ENCODE results near the gene PPARG.

PPARG gene

GRCh38 chr3:12462159-12462947, 173.5 kb downstream of the PPARG start:
- H3K27me3 ChIP-seq (replicated peaks; ENCODE audit: insufficient read depth, low read length), result no peaks in the 10 kb centered on the region
- no peak overlapping the region for H3K9ac ChIP-seq (ENCODE audit: low read length)
- DNase-seq, result no peak
- no peaks in the 10 kb centered on the region for H3K36me3 ChIP-seq (replicated peaks; ENCODE audit: insufficient read depth, low read length)
- no peak overlapping the region for H3K4me3 ChIP-seq (ENCODE audit: low read length)
- H2AFZ ChIP-seq (ENCODE audit: low read length), result no peak overlapping the region
- TF ChIP-seq EZH2phosphoT487 (IDR thresholded peaks at IDR 0.05; ENCODE audit: low read length) (no peak), EZH2 (optimal IDR thresholded peaks at IDR 0.05; ENCODE audit: low read depth, low read length) (no peak), CTCF (IDR thresholded peaks at IDR 0.05; ENCODE audit: low read length) (no peak)
- no peaks in the 10 kb centered on the region for H3K79me2 ChIP-seq (ENCODE audit: low read length)
- no peaks in the 10 kb centered on the region for H3K9me3 ChIP-seq (replicated peaks; ENCODE audit: insufficient read depth, low read length)
- no peaks in the 10 kb centered on the region for H3F3A ChIP-seq (ENCODE audit: insufficient read depth, low read length)
- no peaks in the 10 kb centered on the region for H3K9me2 ChIP-seq (replicated peaks; ENCODE audit: insufficient read depth, low read length)
- no peaks in the 10 kb centered on the region for H3K4me1 ChIP-seq (ENCODE audit: low read length)
- H4K20me1 ChIP-seq (ENCODE audit: insufficient read depth, low read length), result no peaks in the 10 kb centered on the region
- no peak overlapping the region for H3K27ac ChIP-seq (ENCODE audit: low read length)
- H3K4me2 ChIP-seq (ENCODE audit: low read depth, low read length), result no peak overlapping the region

- Histone ChIP-seq H3K79me2 (ENCODE audit: low read length) (no peaks in the 10 kb centered on the region), H3K9me2 (replicated peaks; ENCODE audit: insufficient read depth, low read length) (no peaks in the 10 kb centered on the region), H3K4me2 (ENCODE audit: low read depth, low read length) (no peak overlapping the region), H3K4me1 (ENCODE audit: low read length) (no peaks in the 10 kb centered on the region), H4K20me1 (ENCODE audit: insufficient read depth, low read length) (no peaks in the 10 kb centered on the region), H3K27ac (ENCODE audit: low read length) (no peak overlapping the region), H3F3A (ENCODE audit: insufficient read depth, low read length) (no peaks in the 10 kb centered on the region), H3K27me3 (replicated peaks; ENCODE audit: insufficient read depth, low read length) (no peaks in the 10 kb centered on the region), H3K36me3 (replicated peaks; ENCODE audit: insufficient read depth, low read length) (no peaks in the 10 kb centered on the region), H3K9me3 (replicated peaks; ENCODE audit: insufficient read depth, low read length) (no peaks in the 10 kb centered on the region), H3K4me3 (ENCODE audit: low read length) (no peak overlapping the region), H3K9ac (ENCODE audit: low read length) (no peak overlapping the region), H2AFZ (ENCODE audit: low read length) (no peak overlapping the region)
- DNase-seq, result no peak
- TF ChIP-seq CTCF (IDR thresholded peaks at IDR 0.05; ENCODE audit: low read length) (no peak), EZH2 (optimal IDR thresholded peaks at IDR 0.05; ENCODE audit: low read depth, low read length) (no peak), EZH2phosphoT487 (IDR thresholded peaks at IDR 0.05; ENCODE audit: low read length) (no peak)
Measured at GRCh38 chr3:12463686-12464085, 174.8 kb downstream of the PPARG start.

GRCh38 chr3:12464181-12464580, 175.3 kb downstream of the PPARG start:
- H3F3A ChIP-seq (ENCODE audit: insufficient read depth, low read length), result no peaks in the 10 kb centered on the region
- H3K9me3 ChIP-seq (replicated peaks; ENCODE audit: insufficient read depth, low read length), result no peaks in the 10 kb centered on the region
- no peaks in the 10 kb centered on the region for H3K79me2 ChIP-seq (ENCODE audit: low read length)
- H3K27me3 ChIP-seq (replicated peaks; ENCODE audit: insufficient read depth, low read length), result no peaks in the 10 kb centered on the region
- H3K9ac ChIP-seq (ENCODE audit: low read length), result no peak overlapping the region
- no peaks in the 10 kb centered on the region for H3K9me2 ChIP-seq (replicated peaks; ENCODE audit: insufficient read depth, low read length)
- no peaks in the 10 kb centered on the region for H3K36me3 ChIP-seq (replicated peaks; ENCODE audit: insufficient read depth, low read length)
- H2AFZ ChIP-seq (ENCODE audit: low read length), result no peak overlapping the region
- no peak overlapping the region for H3K4me3 ChIP-seq (ENCODE audit: low read length)
- no peaks in the 10 kb centered on the region for H3K4me1 ChIP-seq (ENCODE audit: low read length)
- no peak overlapping the region for H3K27ac ChIP-seq (ENCODE audit: low read length)
- H3K4me2 ChIP-seq (ENCODE audit: low read depth, low read length), result no peak overlapping the region
- no peaks in the 10 kb centered on the region for H4K20me1 ChIP-seq (ENCODE audit: insufficient read depth, low read length)
- no peak for TF ChIP-seq CTCF (IDR thresholded peaks at IDR 0.05; ENCODE audit: low read length)
- no peak for TF ChIP-seq EZH2phosphoT487 (IDR thresholded peaks at IDR 0.05; ENCODE audit: low read length)
- no peak for TF ChIP-seq EZH2 (optimal IDR thresholded peaks at IDR 0.05; ENCODE audit: low read depth, low read length)
- no peak for DNase-seq

Data from MM.1S (cell line).